Fibroblast of lung (primary cell): ENCODE measurements around the gene GAK.

Experiments used
- CTCF ChIP-seq, 2 donors: IDR thresholded peaks in 1 of 2; conservative IDR thresholded peaks in 1 of 2; 1 replicate in 1 of 2; 2 replicates in 1 of 2; pipeline ENCODE4 v1.5.1; 2011 to 2012; ENCODE audit warnings: low read length in 2 of 2, control low read depth in 1 of 2, inconsistent platforms in 1 of 2, low read depth in 1 of 2, mild to moderate bottlenecking in 1 of 2
- EZH2 ChIP-seq: IDR thresholded peaks from 2 replicates; pipeline ENCODE4 v1.5.1; 2012; ENCODE audit warnings: low read length, control low read depth, mild to moderate bottlenecking; ENCODE audit errors: missing control alignments

GRCh38 chr4:881709-882108 is 50.4 kb downstream of the GAK start:
- TF ChIP-seq CTCF (conservative IDR thresholded peaks at IDR 0.05 in 1 of 2, IDR thresholded peaks at IDR 0.05 in 1 of 2; ENCODE audit: low read depth in 1 of 2, low read length in 2 of 2) (no peak), EZH2 (no peak)
